Cerebellar nuclear complex (tissue), 1 donor: ENCODE measurements around the gene LURAP1L.
A peak's percentile ranks its signal among the peaks of the same experiment; 100 is the strongest.

Experiments
- DNase-seq, 2 experiments: peaks; one replicate each; lab custom pipeline; 2025; lab: John Stamatoyannopoulos, UW

LURAP1L gene

GRCh38 chr9:12777121-12778022 is 2.6 kb downstream of the LURAP1L start:
- DNase-seq, result no peak

- DNase-seq, result no peak
Measured at GRCh38 chr9:12778389-12778788, 3.6 kb downstream of the LURAP1L start.

- no peak for DNase-seq
Measured at GRCh38 chr9:12781226-12781733, 6.5 kb downstream of the LURAP1L start.

GRCh38 chr9:12783767-12784460 is 9.1 kb downstream of the LURAP1L start:
- DNase-seq, result no peak

- DNase-seq, result no peak
Measured at GRCh38 chr9:12784461-12785259, 9.8 kb downstream of the LURAP1L start.

GRCh38 chr9:12785260-12785770 is 10.5 kb downstream of the LURAP1L start:
- DNase-seq, result no peak

- no peak for DNase-seq
Measured at GRCh38 chr9:12785941-12786340, 11.1 kb downstream of the LURAP1L start.

GRCh38 chr9:12790001-12790400 is 15.2 kb downstream of the LURAP1L start:
- no peak for DNase-seq

- DNase-seq, result no peak
Measured at GRCh38 chr9:12790883-12791282, 16.1 kb downstream of the LURAP1L start.

- DNase-seq, result no peak
Measured at GRCh38 chr9:12794101-12794799, 19.4 kb downstream of the LURAP1L start.

GRCh38 chr9:12796601-12797000 is 21.8 kb downstream of the LURAP1L start:
- DNase-seq, result no peak

- no peak for DNase-seq
Measured at GRCh38 chr9:12797037-12797436, 22.2 kb downstream of the LURAP1L start.

- DNase-seq, result peak; percentile 48 to 78
Measured at GRCh38 chr9:12798066-12798770, 23.4 kb downstream of the LURAP1L start.

- DNase-seq, result no peak
Measured at GRCh38 chr9:12801187-12801586, 26.4 kb downstream of the LURAP1L start.

- no peak for DNase-seq
Measured at GRCh38 chr9:12801663-12802062, 26.8 kb downstream of the LURAP1L start.

- DNase-seq, result no peak
Measured at GRCh38 chr9:12802093-12802492, 27.3 kb downstream of the LURAP1L start.

- DNase-seq, result no peak
Measured at GRCh38 chr9:12808569-12808968, 33.7 kb downstream of the LURAP1L start.

GRCh38 chr9:12809720-12810119 is 34.9 kb downstream of the LURAP1L start:
- DNase-seq, result no peak

- no peak for DNase-seq
Measured at GRCh38 chr9:12811935-12812334, 37.1 kb downstream of the LURAP1L start.

- DNase-seq, result no peak
Measured at GRCh38 chr9:12812710-12813109, 37.9 kb downstream of the LURAP1L start.

- DNase-seq, result no peak
Measured at GRCh38 chr9:12813533-12813932, 38.7 kb downstream of the LURAP1L start.
